Stimulated activated naive CD4-positive, alpha-beta T cell (primary cell): ENCODE results near the gene ACBD6.
A peak's percentile ranks its signal among the peaks of the same experiment; 100 is the strongest.

ENCODE experiments used
- DNase-seq, 6 experiments: peaks; one replicate each; lab custom pipeline; 2025; lab: John Stamatoyannopoulos, UW

ACBD6 gene

DNA sequence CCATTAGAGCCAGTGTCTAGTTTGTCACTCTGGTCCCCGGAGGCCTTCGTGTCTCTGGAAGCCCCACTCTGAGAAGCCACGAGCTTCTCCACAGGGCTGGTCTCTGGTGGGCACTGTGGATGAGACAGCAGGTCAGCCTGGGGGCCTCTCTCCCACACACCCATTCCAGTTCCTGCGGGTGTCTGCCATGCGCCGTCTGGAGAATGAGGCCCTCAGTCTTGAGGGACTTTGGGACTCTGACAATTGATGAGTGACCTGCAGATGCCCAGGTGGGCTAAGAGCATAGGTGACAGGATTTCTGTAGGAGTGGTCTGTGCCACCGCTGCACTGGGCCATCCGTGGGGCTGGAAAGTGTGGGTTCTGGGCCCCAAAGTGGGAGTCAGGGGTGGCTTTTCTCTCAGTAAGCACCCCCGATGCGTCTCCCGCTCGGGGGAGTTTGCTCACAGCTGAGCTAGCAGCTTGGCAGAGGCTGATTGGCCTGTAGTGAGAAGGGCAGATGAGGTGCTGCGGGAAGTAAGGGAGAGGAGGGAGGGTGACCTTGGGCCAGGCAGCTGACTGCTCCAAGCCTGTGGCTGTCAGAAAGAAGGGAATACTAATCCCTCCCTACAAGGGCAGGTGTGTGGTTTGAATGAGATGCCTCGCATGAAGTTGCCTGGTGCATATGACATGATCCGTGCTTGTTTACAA is 245.9 kb downstream of the ACBD6 start:
- DNase-seq: no peak

DNA sequence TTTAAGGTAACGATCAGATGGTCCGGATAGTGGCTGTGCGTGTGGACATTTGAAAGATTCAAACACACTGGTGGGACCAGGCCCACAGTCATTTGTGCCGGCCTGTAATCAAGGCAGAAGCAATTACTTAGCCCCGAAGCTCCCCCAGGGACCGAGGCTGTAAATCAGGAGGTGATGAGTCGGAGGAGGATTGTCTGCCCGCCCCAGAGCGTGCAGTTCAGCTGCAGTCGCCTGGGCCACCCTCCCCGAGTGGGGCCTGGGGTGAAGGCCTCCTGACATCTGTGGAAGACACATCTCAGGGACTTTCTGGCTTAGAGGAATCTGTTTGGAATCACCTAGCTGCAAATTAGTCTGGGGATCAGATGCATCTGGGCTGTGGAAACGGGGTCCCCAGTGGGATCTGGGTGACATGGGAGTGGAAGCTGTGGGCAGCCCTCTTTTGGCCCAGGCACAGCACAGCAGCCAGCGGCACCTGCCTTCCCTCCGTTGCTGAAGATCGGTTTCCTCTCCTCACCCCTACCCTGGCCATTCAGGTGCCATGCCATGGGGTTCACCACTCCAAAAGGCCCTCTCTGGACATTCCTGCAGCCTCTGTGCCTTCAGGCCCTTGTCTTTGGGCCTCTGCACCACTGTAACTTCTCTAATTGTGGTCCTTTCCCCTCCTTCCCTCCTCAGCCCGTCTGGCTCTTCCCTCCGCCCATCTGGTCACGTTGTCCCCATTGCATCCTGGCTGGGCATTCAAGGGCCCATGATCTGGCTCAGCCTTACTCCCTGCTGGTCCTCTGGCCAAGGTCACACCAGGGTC is 246.6 kb downstream of the ACBD6 start:
- no peak for DNase-seq

DNA sequence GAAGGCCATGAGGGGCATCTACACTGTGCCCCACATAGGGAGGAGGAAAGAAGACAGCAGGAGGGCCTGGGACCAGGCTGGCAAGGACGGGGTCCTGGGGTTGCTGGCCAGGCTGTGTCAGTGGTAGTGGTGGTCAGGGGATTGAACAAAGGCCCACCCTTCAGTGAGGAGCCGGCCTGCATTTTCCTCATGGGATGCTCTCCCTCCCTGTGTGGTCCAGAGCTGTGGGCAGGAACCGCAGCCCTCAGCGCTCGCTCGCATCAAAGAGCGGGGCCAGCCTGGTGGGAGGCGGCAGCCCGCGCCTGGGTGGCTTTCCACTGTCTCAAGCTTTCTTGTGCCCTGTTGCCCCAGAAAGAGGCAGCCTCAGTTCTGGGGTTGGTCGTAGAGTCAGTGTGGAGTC is 247.5 kb downstream of the ACBD6 start:
- DNase-seq: no peak

DNA sequence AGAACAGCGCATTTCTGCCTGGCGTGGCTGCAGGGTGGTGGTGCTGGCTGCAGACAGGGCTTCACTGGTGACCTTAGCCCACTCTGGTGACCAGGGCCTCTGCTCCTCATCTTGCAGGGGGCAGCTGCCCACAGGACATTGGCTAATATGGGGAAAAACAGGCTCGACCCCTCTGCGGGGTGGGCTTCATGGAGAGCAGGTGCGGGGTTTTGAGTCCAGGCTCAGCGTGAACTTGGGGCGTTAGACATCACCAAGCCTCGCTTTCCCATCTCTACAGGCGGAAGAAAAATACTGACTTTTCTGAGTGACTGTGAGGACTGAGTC is 247.9 kb downstream of the ACBD6 start:
- DNase-seq: no peak

DNA sequence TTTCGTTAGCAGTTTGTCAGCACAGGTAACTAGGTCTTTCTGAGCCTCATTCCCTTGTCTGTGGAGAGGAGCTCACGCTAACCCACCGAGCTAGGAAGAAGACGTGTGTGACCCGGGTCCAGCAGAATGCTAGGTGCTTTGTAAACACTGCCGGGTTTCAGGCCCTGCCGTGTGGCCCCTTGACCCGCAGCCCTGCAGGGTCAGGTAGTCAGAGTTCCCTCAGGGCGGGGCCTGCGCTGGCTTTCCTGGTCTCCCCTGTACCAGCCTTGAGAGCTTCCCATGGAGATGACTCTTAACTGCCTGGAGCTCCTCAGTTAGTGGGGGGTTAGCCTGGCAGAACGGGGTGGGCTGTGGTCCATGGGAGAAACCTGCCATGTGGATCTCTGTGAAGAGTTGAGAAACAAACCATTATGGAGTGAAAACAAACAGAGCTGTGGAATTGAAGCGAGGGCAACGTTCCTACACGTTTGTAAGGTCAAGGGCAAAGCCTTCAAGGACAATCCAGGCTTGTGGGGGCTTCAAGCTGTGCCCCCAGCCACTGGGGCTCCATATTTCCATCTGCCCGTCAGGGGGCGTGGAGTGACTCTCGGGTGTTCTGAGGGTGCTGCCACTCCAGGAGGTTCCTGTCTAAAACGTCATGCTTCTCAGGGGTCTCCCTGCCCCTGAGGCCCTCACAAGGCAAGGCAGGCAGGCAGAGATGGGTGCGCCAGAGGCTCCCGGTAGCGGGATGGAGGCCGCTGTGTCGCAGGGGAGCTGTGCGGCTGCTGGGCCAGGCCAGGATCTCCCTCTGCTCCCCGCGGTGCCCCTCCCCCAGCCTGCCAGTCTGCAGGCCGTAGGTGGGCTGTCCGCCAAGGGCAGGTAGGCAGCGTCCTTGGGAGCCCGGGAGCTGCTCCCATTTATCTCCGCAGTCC is 248.5 kb downstream of the ACBD6 start:
- DNase-seq: no peak

DNA sequence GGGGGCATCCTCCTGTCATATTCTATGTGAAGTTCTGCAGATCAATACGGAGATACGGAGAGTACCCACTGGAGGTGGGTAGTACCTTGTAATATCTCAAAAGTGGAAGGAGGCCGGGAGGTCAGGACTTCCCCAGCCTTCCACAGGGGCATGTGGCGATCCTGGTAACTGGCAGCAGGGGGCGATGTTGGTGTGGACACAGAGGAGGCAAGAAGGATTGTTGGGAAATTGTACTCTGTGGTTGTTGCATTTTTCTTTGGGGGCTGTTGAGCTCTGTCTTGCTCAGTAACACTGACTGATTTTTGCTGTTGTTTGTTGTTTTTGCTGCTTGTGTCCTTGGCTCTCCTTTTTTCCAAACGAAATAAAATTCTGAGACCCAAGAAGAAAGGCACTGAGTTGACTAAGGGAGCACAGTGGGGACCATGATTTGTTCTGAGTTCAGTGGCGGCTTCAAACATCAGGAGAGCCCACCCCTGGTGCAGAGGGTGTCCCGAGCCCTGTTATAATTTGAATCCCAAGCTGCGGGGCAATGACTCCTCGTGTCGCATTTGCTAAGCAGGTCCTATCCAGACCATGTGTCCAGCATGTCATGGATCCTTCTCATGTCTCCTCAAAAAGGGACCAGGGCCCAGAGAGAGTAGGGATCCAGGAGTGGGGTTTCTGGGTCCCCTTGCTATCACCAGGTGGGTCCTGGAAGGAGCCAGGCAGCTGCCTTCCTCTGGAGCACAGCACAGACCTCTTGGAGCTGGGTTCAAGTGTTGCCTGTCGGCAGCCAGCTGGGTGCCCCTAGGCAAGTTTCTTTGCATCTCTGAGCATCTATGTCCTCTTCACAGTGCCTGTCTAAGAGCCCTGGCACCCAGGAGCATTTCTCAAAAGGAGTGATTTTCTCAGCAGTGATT is 249.5 kb downstream of the ACBD6 start:
- peak in 5 of 6 experiments; percentile 20 to 53 (median 43) for DNase-seq

DNA sequence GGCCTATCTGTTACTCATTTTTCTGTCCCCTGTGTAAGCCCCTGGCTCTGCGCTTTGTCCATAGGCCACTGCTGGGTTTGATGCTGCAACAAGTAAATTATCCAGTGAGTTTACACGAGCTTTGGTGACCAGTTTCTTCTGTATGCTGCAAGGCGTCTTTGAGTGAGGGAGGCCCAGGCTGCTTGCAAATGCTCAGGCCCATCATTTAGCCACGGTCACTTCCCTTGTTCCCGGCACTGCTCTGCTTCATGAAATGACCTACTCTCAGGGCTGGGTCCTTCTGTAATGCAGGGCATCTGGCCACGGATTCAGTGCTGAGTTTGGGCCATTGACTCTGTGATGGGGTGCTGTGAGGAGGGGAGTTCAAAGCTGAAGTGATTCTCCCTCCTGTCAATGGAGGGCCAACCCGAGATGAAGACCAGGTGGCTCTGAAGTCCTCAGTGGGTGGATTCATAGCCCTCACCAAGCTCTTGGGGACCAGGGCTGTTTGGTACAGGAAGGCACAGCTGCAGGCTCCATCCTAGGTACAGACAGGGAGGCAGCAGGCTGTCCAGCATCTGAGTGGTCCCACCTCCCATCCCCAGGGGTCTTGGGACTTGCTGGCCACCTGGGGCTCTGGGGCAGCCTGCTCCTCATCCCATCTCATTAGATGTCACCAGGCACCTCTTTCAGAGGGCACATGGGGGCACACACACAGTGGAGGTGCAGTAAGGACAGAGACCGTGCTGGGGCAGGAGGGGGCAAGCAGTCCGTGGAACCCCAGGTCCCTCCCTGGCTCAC is 250.7 kb downstream of the ACBD6 start:
- DNase-seq: no peak

DNA sequence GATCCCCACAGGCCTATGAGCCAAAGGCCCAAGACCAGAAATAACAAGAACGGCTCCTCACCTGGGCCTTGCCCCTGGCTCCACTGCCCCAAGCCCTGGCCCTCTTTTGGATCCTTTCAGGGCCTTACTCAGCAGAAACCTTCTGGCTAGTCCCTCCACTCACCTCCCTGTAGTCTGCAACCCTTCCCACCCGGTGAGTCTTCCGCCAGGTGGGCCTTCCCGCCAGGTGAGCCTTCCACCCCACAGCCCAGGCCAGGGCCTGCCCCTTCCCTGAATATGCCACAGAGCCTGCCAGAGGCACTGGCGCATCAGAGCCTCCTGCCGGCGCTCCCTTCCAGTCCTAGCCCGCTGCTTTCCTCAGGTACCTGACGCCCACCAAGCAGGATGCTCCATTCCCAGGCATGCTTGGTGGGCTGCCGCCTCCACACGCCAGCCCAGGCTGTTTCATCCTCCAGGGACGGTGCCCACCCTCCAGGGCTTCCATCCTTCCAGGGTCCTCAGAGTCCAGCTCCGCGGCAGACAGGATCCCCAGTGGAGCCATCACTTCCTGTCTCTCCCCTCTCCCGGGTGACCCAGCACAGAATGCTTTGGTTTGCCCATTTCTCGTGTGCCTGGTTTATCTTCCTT is 251.4 kb downstream of the ACBD6 start:
- DNase-seq: no peak

DNA sequence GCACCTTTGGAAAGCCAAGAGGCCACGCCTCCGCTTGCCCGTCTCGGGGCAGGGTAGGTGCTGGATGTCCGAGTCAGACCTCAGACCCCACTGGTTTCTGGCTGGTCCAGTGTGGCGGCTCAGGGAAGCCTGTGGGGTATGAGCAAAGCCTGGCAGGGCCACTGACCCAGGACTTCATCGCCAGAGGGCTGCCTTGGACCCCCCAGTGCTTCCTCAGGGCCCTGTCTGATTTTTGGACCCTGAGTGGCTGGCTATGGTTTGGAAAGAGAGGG is 251.9 kb downstream of the ACBD6 start:
- no peak for DNase-seq

DNA sequence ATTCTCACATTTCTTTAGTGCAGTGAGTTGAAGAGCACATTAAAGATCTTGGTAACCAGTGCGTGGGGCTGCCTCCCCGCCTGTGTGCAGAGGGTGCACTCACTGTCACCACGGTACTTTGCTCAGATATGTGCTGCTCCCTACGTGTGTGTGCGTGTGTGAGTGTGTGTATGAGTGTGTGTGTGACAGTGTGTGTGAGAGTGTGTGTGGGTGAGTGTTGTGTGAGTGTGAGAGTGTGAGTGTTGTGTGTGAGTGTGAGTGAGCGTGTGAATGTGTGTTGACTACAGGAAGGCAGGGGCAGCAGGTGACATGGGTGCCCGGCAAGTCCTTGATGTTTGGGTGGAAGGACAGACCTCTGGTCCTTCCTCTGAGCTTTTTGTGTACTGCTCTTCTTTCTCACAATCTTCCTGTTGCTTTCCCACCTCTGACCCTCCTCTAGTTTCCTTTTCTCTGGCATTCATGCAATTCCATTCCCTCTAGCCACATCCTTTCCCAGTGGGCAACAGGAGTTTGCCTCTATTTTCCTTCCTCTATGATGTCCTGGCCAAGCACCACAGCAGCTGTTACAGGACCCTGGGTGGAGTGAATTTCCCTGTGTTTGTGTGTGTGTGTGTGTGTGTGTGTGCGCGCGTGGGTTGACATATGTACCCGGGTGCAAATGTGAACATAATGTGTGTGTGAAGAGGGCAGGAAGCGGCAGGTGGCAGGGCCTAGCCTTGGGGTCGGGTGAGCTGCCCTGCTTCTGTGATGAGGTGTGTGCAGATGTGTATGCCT is 252.5 kb downstream of the ACBD6 start:
- no peak for DNase-seq

DNA sequence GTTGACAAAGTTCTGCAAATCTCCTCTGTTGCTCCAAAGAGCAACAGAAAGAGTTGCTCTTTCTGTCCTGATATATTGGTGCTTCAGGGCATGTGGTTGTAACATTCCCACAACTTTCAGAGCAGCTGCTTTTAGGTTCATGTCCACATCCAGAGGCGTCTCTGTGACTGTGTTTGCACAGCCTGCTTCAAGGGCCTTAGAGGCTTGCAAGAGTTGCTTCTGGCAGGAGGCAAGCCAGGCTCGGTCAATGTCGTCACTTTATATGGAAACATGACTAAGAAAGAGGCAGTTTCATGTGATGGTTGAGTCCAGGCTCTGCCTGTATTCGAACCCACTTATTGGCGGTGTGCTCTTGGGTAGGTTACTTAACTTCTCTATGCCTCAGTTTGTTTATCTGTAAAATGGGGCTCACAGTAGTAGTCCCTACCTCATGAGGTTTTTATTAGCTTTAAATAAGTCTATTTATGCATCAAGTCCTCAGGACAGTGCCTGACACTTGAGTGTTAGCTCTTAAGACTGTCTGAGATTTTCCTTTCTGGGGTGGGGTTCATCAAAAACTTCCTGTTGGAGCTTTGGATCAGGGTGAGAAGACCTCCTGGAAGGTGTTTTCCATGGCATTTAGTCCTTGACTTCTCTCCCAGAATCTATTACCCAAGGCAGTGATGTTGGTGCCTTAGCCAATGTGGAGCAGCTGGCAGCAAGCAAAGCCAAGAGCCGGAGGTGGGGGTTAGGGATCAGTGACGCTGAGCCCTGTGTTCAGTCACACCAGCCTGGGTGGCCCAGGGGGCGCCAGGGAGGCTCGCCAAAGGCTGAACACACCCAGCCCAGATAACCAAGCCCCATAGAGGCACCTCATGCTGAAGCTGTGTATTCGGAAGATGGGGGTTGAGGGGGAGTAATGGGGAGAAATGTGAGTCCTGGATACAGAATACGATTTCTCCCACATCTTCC is 253.4 kb downstream of the ACBD6 start:
- no peak for DNase-seq

DNA sequence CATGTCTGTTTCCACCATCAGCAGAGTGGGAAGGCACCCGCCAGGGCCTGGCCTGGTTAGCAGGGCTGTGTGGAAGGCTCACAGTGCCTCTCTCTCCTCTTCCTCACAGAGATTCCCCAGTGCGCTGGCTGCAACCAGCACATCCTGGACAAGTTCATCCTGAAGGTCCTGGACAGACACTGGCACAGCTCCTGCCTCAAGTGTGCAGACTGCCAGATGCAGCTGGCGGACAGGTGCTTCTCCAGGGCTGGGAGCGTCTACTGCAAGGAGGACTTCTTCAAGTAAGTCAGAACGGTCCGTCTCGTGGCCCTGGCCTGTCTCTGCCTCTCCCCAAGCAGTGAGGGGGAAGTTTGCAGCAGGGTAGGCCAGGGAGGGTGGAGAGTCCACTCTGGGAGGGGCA is 254.2 kb downstream of the ACBD6 start:
- DNase-seq: no peak

DNA sequence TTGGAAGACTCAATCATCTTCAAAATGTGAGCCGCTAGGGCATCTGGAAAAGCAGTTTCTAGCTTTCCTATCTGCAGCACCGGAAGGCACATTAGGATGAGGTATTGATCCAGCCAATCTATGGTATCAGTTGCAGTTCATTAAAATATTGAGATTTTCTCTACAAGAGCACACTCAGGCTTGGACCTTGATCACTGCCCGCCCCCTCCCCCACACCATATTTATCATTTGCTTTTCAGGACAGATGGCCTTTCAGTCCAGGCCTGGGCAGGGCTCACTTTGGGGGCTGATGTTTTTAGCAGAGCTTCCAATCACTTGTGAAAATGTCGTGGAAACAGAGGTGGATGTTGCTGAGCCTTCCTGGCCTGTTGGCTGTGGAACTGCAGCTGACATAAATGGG is 254.8 kb downstream of the ACBD6 start:
- DNase-seq: no peak

DNA sequence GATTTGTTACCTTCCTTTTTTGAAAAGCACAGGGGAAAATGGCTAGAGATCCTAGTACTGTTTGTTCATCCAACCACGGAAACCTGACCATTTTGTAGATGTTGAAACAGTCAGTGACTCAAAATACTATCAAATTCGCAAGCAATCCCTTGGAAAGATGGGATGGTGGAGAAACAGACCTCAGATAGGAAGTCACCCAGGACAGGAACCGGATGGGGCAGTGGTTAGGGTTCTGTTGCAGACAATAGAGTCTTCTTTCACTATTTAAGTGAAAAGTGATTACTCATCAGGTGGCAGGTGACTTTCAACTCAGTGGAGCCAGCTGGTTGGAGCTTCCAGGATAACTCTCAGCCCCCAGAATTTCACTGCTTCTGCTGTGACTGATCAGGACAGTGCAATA is 255.3 kb downstream of the ACBD6 start:
- DNase-seq: no peak

DNA sequence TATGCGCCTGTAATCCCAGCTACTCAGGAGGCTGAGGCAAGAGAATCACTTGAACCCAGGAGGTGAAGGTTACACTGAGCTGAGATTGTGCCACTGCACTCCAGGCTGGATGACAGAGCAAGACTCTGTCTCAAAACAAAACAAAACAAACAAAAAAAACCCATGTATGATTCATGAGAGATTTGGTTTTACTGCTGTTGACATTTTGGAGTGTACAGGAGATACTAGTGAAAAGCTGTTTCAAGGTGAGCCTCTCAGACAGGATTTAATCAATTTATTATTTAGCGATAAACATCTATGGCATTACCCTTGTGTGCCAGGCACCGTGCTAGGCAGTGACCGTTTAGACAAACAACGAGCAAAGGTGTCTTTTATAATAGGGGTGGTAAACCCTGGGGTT is 255.8 kb downstream of the ACBD6 start:
- no peak for DNase-seq

DNA sequence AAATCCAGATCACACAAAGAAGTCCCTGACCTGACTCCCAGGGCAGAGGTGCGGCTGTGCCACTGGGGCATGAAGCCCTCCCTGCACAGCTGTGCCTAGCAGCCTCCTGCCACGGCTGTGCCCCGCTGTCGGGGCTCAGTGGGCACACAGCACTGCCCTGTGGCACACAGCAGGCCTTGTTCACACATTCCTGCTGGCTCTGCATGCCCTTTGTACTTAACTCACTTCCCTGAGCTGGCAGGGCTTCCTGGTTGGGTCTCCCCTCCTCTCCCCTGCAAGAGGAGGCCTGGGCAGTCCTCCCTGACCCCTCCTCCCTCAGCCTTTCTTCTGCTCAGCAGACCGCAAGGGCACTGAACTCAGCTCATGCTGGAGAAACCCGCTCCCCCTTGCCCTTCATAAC is 257.5 kb downstream of the ACBD6 start:
- no peak for DNase-seq

DNA sequence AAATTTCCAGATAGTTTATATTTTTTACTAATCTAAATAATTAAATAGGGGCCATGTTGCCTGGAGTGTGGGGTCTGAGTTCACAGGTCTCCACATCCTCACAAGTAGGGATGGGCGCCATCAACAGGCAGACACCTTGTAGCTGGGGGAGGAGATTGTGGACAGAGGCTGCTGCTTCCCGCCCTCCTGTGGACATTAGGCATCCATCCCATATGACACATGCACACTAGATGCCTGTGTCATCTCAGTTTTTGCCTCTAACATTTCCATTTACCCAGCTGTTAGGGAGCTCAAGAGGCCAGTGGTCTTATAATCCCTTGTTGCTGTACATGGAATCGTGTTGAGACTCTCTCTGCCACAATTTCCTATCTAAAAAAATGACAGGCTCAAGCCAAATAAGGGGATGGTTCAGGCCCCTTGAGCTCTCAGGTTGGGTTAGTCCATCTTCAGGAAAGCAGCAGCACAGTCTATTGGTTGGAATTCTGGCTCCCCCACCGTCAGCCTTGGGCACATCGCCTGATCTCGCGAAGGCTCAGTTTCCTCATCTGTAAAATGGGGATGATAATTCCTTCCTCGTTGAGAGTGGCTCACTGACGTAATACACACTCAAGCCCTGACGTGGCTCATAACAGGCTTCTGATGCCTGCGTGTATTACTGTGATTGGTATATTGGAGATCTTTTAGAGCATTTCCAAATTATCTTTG is 258.7 kb downstream of the ACBD6 start:
- no peak for DNase-seq
